Right kidney (tissue), 1 donor: ENCODE results near the gene STAC2.
A peak's percentile ranks its signal among the peaks of the same experiment; 100 is the strongest.

Experiments used
- DNase-seq: peaks from one replicate; pipeline ENCODE4 v3.0.0-alpha.2; 2016

Gene STAC2

DNA sequence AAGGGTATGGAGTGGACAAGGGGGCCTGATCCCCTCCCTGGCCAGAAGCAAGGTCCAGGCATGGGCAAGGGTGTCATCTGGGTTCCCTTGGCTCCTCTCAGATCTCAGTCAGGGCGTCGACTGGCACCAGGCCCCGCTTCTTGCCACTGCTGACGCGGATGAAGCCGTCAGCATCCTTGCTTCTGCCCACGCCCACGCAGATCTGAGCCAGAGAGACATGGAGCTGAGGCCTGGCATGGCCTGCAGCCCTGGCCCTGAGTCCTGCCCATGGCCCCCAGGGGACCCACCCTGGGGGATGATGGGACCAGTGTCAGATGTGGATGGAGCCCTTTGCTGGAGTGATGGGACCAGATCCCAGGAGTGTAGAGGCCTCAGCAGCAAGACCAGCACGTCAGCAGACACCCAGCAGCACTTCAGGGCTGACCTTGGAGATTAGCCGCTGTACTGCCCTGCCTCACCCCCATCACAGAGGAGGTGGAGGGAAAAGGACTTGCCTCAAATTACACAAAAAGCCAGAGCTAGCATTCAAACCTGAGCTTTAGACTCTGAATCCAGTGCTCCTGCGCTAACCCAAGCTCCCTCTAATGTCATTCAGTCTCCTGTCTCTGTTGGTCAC lies 13.4 kb downstream of the STAC2 start:
- DNase-seq = no peak

DNA sequence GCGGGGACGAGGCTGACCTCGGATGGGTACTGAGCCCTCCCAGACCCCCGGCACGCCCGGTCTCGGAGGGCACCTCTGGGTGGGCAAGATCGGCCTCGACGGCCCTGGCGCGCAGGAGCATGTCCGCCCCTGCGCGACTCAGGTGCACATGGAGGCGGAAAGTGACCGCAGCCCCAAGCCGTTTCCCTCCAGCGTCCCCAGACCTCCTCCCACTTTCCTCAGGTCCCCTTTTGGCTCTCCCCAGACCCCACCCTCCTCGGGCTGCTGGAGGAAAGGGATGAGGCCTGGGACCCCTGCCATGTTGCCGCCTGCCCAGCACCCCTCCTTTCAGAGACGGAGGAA lies 15.7 kb downstream of the STAC2 start:
- DNase-seq = no peak

DNA sequence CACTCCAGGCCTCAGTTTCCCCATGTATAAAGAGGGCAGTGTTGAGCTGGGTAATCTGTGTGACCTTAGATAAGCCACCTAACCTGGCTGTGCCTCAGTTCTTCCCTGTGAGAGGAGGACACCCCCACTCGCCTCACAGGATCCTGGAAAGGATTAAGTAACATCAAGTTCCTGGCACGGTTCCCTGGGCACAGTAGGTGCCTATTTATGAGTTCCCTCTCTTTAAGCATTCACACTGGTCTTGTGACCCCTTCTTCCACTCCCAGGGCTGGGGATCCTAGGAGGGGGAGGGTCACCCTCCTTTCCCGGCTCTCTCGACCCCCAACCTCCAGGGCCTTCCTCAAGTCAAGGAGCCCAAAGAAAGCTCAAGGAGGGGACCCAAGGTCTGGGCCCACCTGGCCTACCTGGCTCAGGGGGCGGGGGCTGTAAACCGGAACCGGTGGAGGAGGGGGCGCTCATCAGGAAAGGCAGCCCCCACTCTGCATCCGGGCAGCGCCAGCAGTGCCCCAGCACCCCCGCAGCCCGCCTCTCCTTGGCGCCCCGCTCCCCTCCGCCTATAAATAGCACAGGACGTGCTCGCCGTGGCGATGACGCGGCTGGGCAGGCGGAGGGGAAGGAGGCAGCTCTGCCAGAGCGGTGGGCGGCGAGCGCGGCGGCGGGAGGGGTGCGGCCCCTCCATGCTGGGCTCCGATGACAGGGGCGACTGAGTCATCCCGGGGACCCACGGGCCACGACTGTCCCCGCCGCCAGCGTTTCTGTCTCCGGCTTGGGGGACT lies 16.2 kb downstream of the STAC2 start:
- peak; percentile 60 for DNase-seq

DNA sequence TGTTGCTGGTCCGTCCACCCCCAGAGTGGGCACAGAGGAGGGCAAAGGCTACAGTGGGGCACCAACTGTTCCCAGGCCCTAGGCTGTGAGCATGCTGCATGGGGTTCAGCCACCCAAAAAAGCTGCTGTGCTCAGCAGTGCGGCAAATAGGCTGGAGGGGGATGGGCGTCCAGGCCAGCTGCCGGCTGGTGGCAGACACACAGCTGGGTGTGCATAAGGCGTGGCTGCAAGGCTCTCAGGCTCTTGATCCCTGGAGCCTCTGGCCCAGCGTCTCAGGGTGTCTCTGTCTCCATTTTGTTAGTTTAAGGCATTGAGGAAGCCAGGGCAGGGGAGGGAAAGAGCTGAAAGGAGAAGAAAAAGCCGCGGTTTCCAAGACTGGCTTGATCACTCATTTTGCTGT lies 16.9 kb downstream of the STAC2 start:
- peak; percentile 32 for DNase-seq

DNA sequence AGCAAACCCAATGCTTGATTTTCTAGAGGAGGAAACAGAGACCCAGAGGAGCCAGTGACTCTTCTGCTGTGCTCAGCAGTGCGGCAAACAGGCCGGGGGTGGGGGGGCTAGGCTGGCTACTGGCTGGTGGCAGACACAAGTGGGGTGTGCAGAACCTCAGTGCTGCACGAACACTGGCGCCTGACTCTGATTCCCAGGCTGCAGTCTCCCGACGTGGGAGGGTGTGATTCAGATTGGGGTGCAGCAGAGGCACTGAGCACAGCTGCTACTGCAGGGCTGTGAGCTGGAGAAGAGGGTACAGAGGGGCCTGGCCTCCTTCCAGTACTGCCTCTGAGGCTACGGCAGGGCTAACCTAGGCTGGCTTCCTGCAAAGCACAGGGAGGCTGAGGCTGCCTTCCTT lies 17.6 kb downstream of the STAC2 start:
- DNase-seq = peak; percentile 21

DNA sequence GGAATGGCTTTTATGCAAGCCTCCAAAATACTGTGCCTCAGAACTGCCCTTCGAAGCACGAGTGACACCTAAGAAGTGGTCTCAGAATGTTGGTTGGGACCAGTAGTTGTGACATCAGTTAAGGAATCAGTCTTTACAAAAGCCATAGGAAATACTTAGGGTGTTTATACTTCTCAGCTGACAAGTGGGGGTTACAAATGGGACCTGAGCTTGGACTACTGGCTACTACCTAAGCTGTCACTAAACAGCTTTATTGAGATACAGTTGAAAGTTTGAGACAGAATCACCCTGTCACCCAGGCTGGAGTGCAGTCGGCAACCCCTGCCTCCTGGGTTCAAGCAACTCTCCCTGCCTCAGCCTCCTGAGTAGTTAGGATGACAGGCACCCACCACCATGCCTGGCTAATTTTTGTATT lies 20.6 kb downstream of the STAC2 start:
- DNase-seq = no peak

DNA sequence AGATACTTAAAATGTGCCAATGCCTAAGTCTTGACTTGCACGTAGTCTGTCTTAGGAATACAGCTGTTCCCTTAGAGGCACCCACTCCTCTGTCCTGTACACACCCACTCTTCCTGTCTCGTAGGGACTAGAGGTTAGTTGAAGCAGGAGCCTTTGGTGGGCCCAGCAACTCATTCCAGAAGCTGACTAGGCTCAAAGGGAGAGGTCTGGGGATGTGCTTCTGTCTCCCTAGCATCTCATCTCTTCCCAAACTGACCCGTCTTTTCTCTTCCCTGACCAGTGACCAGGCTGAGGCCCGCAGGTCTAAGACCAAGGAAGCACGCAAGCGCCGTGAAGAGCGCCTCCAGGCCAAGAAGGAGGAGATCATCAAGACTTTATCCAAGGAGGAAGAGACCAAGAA lies 21.5 kb downstream of the STAC2 start:
- no peak for DNase-seq

DNA sequence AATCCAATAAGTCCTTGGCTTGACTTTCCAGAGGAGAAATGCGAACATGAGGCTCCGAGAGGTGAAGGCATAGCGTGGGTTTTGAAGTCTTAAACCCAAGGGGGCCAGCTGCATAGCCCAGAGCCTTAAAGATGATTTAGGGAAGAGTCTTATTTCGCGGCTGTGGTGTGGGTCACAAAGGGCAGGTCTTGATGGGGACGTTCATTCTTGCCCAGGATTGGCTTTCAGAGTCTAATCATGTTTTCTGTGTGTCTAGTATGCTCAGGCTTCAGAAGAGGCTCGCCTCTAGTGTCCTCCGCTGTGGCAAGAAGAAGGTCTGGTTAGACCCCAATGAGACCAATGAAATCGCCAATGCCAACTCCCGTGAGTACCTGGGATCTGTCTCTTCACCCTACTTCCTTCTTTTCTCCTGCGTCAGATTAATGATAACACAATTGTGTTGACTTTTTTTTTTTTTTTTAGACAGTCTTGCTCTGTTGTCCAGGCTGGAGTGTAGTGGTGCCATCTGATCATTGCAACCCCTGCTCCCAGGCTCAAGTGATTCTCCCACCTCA lies 24.7 kb downstream of the STAC2 start:
- no peak for DNase-seq

DNA sequence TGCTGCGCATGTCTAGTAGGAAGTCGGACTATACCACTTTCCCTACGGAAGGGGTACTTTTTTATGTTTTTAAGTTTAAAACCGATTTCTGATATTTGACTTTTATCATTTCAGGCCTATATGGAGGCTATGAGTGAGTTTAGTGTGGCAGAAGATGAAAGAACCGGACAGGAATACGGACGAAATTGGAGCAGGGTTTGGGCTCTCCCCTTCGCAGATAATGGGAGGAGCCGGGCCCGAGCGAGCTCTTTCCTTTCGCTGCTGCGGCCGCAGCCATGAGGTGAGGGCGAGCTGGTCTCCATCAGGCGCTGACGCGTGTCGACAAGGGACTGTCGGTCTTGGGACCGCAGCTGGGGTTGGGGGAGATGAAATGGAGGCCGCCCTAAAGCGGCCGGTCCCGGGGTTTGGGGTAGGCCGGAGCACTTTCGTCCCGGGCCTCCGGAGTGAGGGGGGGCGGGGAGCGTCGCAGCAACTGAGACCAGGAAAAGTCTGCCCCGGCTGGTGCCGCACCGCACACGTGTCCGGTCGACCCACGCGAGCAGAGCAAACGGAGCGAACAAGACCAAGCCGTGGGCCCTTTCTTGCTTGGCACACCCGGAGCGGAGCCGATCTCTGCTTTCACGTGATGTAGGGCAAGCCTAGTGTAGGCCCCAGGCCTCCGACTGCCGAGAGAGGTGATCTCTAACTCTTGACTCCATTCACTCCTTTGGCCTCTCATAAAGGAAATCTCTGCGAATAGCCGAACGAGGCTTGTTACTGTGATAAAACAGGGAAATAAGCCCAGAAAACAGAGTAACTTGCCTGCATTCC lies 25.5 kb downstream of the STAC2 start, which contains the start of gene RPL19:
TSS of gene RPL19 (plus strand) at position 214 of the 810 bp plus-strand sequence. CDS start at position 276, 62 bp downstream.
- DNase-seq = peak; percentile 97

DNA sequence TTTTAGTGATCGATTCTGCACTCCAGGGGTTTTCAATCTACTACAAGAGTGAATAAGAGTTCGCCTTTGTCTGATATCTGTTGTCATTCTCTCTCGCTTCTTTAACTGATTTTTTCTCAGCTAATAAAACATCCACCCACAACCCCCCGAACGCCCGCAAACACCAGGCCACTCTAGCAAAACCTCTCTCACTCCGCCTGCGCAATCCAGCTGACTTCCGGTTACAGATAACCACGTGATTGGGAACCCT lies 26.0 kb downstream of the STAC2 start:
- no peak for DNase-seq

DNA sequence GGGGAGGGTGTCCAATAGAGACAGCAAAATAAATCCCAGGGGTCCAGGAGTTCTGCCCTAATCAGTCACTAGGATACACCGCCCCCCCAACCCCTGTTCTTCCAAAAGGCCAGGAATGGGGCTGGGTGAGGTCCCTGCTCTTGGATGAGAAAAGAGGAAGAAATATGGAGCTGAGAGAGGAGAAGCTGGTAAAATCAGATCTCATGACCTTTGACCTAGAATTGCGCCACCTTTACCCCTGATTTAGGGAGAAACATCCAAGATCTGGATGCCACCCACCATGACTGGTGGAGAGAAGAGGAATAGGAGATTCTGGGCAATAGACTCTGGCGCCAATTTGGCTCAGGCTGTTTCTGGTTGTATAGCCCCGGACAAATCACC lies 27.6 kb downstream of the STAC2 start:
- no peak for DNase-seq

DNA sequence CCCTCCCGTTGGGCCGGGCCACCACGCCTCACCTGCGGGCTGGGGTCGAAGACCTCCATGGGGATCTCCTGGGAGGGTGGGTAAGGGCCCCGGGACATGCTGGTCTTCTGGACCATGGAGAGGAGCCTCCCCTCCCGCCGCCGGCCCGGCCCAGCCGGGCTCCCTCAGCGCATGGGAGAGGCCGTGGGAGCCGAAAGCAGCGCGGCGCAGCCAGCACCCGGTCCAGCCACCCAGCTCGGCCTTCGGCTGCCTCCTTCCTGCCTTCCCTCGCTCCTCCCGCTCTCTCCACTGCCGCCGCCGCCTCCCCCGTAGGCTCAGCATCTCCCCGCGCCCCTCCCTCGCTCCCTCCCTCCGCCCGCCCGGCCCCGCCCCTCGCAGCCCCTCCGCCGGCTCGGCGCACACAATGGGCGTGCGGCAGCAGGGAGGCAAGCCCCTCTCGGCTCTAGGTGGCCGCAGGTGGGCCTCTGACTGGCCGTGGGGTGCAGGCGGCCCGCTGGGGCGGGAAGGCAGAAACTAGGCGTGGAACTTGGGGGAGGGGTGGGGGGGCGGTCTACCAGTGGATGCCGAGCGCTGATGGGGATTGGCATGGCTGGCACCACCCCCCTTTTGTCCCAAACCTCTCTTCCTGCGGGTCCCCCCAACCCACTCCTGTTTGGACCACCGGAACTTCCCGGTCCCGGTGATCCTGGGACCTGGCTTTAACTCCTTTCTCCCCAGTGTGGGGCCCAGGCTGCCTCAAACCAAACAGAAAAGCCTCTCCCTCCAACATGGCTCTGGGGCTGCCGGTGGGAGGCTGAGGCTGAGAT lies 28.2 kb downstream of the STAC2 start, which contains the start of gene CACNB1:
TSS of gene CACNB1 (minus strand) at position 290 of the 806 bp plus-strand sequence. CDS start at position 116, 174 bp downstream.
- peak; percentile 86 for DNase-seq

DNA sequence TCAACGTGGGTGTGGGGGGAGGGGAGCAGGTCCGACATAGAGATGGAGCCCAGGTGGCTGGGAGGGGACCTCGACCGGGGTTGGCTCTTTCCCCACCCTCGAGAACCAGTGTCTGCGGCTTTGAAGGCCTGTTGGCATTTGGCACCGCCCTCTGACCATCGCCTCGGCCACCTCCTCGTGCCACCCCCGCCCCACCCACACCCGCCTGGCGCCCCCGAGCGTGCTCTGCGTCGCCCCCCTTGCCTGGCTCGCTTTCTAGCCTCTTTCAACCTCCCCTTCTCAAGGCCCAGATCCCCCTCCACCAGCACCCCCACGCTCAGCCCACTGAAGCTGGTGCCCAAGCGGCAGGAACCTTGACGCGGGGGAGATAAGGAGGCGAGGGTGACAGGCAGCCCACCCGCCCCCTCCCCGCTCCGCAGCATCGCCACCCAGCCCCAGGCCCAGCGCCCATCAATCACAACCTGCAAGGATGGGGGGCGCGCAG lies 28.9 kb downstream of the STAC2 start:
- DNase-seq = no peak

DNA sequence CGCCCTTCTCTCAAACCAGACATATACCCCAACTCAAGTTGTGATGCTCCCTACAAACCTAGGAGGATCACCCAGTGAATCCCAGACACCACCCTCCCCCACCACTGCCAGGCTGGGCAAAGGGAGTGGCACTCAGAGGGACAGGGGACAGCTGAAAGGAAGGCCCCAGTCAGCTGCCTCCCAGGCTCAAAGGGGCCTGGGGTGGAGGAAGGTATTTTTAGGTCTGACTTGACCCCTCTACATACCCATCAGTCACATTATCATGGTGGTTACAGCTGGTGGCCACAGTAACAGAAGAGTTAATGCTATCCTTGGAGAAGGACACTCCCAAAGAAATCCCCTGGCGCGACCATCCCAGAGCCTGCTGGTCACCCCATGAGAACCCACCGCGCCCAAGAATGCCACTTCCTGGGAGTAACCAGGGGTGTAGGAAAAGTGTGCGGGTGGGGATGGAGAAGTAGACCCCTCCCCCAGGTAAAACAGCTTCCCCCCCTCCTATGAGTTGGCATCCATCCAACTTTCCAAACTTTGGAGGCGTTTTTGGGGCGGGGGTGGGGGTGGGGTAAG lies 29.4 kb downstream of the STAC2 start:
- DNase-seq = no peak

DNA sequence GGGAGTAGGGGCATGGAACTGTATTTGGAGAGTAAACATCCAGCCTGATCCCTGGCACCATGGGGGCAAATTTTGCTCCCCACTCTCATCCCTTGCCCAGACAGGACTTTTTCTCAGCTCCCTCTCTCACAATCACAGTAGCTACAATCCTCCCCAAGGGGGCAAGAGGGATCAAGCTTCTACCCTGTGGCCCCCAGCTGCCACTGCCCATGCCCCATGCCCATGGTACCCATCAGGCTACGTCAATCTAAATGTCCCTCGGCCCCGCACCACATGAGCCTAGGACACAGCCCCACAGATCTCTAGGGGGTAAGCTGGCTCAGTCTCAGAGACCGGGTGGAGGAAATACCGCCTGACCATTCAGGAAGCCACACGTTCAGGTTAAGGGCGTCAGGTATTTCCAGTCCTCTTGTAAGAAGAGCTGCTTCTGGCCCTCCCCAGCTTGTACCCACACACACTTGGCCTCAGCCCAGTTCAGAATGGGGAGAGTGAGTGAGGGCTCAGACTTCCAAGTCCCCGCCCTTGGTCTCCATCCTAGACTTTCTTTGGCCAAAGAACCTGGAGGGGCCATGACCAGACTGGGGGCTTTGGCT lies 30.1 kb downstream of the STAC2 start:
- DNase-seq = no peak

DNA sequence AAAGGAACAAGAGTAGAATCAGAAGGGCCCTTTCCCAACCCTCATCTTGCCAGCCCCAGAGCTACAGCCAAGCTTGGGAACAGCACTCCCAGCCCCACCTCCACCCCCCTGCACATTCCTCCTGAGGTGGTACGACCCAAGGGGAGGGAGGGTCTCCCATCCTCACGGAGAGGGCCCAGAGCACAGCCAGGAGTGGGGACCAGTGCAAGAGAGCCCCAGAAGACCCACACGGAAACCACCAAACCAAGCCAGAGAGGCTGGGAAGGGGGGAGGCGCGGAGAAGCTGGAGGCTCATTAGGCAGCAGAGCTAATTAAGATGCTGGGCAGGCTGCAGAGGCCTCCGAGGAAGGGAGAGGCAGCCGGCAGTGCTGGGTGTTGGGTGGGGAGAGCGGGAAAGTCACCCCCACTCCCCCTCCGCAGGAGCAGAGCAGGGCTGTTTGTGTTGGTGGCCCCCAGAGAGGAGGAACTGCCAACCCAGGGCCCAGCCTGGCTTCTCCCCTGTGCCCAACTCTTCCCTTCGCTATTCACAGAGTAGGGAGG lies 30.7 kb downstream of the STAC2 start:
- DNase-seq = no peak

DNA sequence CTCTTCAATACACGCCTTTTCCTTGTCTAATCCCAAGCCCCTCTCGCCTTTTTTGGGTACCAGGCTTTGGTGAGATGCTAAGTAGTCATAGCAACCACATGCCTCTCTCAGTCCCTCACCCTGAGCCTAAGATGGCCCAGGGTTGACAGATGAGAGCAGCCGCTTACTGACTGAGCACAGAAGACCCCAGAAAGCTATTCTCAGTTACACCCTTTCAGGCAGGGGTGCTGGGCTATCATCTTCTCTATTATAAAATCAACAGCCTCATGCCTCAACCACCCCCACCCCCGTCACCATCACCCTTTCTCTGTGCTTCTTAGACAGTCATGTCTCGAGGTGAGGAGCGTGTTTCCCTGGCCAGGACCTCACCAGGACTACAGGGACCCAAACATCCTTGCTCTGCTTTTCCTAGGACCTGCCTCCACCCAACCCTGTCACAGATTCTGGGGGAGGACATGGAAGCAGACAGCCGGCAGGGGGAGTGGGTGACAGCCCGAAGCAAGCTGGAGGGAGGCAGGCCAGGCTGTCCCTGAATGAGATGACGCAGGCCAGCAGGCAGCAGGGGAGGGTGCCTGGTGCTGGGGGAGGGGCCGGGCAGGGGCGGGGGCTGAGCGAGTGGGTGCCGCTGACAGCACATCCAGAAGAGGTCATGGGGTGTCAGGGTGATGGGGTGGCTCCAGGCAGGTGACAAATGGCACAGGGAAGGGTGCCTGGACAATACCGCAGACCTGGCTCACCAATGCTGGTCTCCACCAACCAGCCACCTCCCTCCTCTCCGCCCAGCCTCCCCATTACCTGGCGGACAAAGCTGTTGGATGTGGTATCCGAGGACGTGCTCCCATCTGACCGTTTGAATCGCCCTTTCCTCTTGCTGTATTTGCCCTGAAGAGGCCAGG lies 31.4 kb downstream of the STAC2 start:
- DNase-seq = no peak

DNA sequence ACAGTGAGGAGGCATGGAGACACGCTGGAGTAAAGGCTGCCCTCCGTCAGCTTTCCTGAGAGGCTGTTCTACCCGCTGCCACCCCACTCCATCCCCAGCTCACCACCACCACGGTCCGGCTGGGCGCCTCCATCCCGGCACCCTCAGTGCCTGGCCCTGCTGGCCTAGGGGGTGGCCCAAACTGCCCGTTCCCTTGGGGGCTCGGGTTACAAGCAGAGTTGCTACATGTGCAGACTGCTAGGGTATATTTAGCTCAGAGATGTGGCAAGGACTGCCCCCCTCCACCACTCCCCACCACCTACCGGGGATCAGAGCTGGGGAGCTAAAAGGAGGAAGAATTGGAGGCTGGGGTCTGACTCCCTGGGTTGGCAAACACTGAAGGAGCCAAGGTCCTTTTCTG lies 32.4 kb downstream of the STAC2 start:
- no peak for DNase-seq

DNA sequence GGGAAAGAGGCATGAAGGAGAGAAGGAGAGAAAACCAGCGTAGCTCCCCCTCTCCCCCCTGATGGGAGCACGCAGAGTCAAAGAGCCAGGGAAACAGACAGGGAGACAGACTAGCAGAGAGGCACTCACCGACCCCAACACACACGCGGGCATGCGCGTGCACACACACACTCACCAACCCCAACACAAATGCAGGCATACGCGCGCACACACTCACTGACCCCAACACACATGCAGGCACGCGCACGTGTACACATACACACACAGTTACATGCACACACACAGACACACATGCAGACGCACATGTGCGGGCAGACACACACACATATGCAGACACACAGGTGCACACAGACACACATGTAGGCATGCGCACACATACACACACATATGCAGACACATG lies 32.8 kb downstream of the STAC2 start:
- no peak for DNase-seq
